WTC11 (cell line): ENCODE data around the gene TIE1.

Experiments used
- CTCF ChIP-seq: fragments of 200-600 bp; IDR thresholded peaks from 2 replicates; pipeline ENCODE4 v1.8.0; 2022; ENCODE audit warnings: antibody characterized with exemption
- ETV6 ChIP-seq: sonication (generic); formaldehyde crosslinking; IDR thresholded peaks from 2 replicates; pipeline ENCODE4 v1.8.1; 2022; ENCODE audit warnings: mild to moderate bottlenecking, missing genetic modification reagents
- ZNF416 ChIP-seq: fragments of 250-450 bp; sonication (Bioruptor Pico); IDR thresholded peaks from 2 replicates; pipeline ENCODE4 v1.9.0; 2021; ENCODE audit warnings: mild to moderate bottlenecking, inconsistent platforms

- no peak for TF ChIP-seq ZNF416
- TF ChIP-seq CTCF = no peak
- TF ChIP-seq ETV6 = no peak
These were observed 37.2 kb downstream of the TIE1 start for GRCh38 chr1:43338001-43338400.
